HEK293T (cell line): ENCODE results near the gene LMAN2.

Source experiments
- ARNT ChIP-seq: fragments of 450-650 bp; IDR thresholded peaks from 2 replicates; pipeline ENCODE4 v1.6.1; 2017; ENCODE audit warnings: mild to moderate bottlenecking
- BHLHE40 ChIP-seq: fragments of 450-650 bp; IDR thresholded peaks from 2 replicates; pipeline ENCODE4 v1.6.1; 2016; ENCODE audit warnings: mild to moderate bottlenecking, moderate library complexity, borderline replicate concordance
- ELF4 ChIP-seq: fragments of 450-650 bp; IDR thresholded peaks from 2 replicates; pipeline ENCODE4 v1.6.1; 2017; ENCODE audit warnings: antibody characterized with exemption
- FOXA1 ChIP-seq: fragments of 450-650 bp; IDR thresholded peaks from 2 replicates; pipeline ENCODE4 v1.6.1; 2016; ENCODE audit warnings: mild to moderate bottlenecking
- FOXK2 ChIP-seq: fragments of 450-650 bp; IDR thresholded peaks from 2 replicates; pipeline ENCODE4 v1.6.1; 2016; ENCODE audit warnings: mild to moderate bottlenecking
- FOXM1 ChIP-seq: fragments of 450-650 bp; IDR thresholded peaks from 2 replicates; pipeline ENCODE4 v1.6.1; 2017; ENCODE audit warnings: mild to moderate bottlenecking, borderline replicate concordance
- HDGF ChIP-seq: fragments of 450-650 bp; IDR thresholded peaks from 2 replicates; pipeline ENCODE4 v1.6.1; 2017; ENCODE audit warnings: antibody characterized with exemption, borderline replicate concordance
- PKNOX1 ChIP-seq: fragments of 450-650 bp; IDR thresholded peaks from 2 replicates; pipeline ENCODE4 v1.6.1; 2016
- SP1 ChIP-seq: fragments of 450-650 bp; IDR thresholded peaks from 2 replicates; pipeline ENCODE4 v1.6.1; 2017
- SUZ12 ChIP-seq: fragments of 450-650 bp; IDR thresholded peaks from 2 replicates; pipeline ENCODE4 v1.6.1; 2016; ENCODE audit warnings: mild to moderate bottlenecking
- TARDBP ChIP-seq: fragments of 450-650 bp; IDR thresholded peaks from 2 replicates; pipeline ENCODE4 v1.6.1; 2016
- ZNF384 ChIP-seq: fragments of 450-650 bp; IDR thresholded peaks from 2 replicates; pipeline ENCODE4 v1.6.1; 2016

GRCh38 chr5:177385720-177386119 is 34.3 kb upstream of the LMAN2 start:
- no peak for TF ChIP-seq SP1
- no peak for TF ChIP-seq TARDBP
- no peak for TF ChIP-seq FOXA1
- no peak for TF ChIP-seq FOXM1
- TF ChIP-seq FOXK2: no peak
- no peak for TF ChIP-seq HDGF
- no peak for TF ChIP-seq BHLHE40
- TF ChIP-seq PKNOX1: no peak
- TF ChIP-seq ARNT: no peak
- TF ChIP-seq ZNF384: no peak
- TF ChIP-seq ELF4: no peak
- no peak for TF ChIP-seq SUZ12
